Testis (tissue), 3 donors: ENCODE data around the gene CLPTM1L. TPM values are rescaled to one million over a fixed set of nuclear protein-coding genes. Genes with fewer than 3 reads are reported as not detected.
"Not testable (repeated sequence)": the region's sequence is repeated elsewhere in the genome, so short reads cannot be mapped to it uniquely, and the experiment has no call there.

Experiments used
- DNase-seq: peaks from one replicate; pipeline ENCODE4 v3.0.0-alpha.2; 2019
- H3K27ac ChIP-seq, 2 donors: fragments of 200-600 bp; sonication (generic); one replicate each; pipeline ENCODE4 v1.5.1; 2019
- H3K27me3 ChIP-seq: fragments of 200-600 bp; sonication (generic); one replicate; pipeline ENCODE4 v1.5.1; 2019
- H3K36me3 ChIP-seq: fragments of 200-600 bp; sonication (generic); one replicate; pipeline ENCODE4 v1.5.1; 2017; ENCODE audit warnings: low read depth; ENCODE audit errors: missing control alignments
- H3K4me1 ChIP-seq: fragments of 200-600 bp; sonication (generic); one replicate; pipeline ENCODE4 v1.5.1; 2019
- H3K4me3 ChIP-seq, 2 donors: fragments of 200-600 bp; sonication (generic); one replicate each; pipeline ENCODE4 v1.5.1; 2017 to 2019
- H3K9me3 ChIP-seq: fragments of 200-600 bp; sonication (generic); one replicate; pipeline ENCODE4 v1.5.1; 2017
- POLR2A ChIP-seq: fragments of 450-650 bp; IDR thresholded peaks from one replicate; pipeline ENCODE4 v1.6.1; 2017; ENCODE audit warnings: antibody characterized with exemption, mild to moderate bottlenecking, moderate library complexity
- WGBS, 2 donors: methylation state at CpG; one replicate each; pipeline ENCODE4 v1.1.5; 2018; 5-methylcytosine and 5-hydroxymethylcytosine counted together
- intact Hi-C: fragments of 100-400 bp; cut with DNase I; formaldehyde crosslinking; loops from one replicate; pipeline ENCODE4 v1.15.1; 2023; ENCODE audit warnings: low total_unique reads
- polyA plus RNA-seq: library from polyadenylated mRNA; stranded (reverse); fragments of 350-450 nt; fragmentation: Illumina TruSeq; extraction: RNeasy Lipid Tissue Mini Kit (QIAGEN cat#74804); gene quantifications from one replicate; pipeline ENCODE4 v1.2.3, GENCODE V29; 2014; ENCODE audit warnings: low read depth, low replicate concordance; ENCODE audit not compliant: insufficient read depth
- total RNA-seq, 2 donors: library from RNA; depleted of rRNA; stranded (reverse); fragments of >200 nt; gene quantifications; one replicate each; pipeline ENCODE4 v1.2.3, GENCODE V29; 2016
- TF ChIP-seq, protein P1 (sequence below), 3 experiments: fragments of 450-650 bp in 2 of 3; fragments of 200-600 bp in 1 of 3; sonication (generic) in 1 of 3; IDR thresholded peaks; one replicate each; pipeline ENCODE4 v1.5.1; 2016 to 2019; ENCODE audit warnings: antibody characterized with exemption in 3 of 3, mild to moderate bottlenecking in 2 of 3, moderate library complexity in 1 of 3

CLPTM1L gene
- total and polyA plus RNA-seq, 3 donors from 2014 or later, result 148 to 170 (median 150) TPM

GRCh38 chr5:1329111-1329579 lies 15.8 kb downstream of the CLPTM1L start:
- no peaks in the 10 kb centered on the region for H3K27me3 ChIP-seq
- intact Hi-C loops, result no loop called here
- no peaks in the 10 kb centered on the region for H3K36me3 ChIP-seq
- no peak for DNase-seq
- H3K9me3 ChIP-seq, result no peaks in the 10 kb centered on the region
- no peak overlapping the region for H3K27ac ChIP-seq
- no peak for TF ChIP-seq POLR2A
- TF ChIP-seq, protein P1, sequence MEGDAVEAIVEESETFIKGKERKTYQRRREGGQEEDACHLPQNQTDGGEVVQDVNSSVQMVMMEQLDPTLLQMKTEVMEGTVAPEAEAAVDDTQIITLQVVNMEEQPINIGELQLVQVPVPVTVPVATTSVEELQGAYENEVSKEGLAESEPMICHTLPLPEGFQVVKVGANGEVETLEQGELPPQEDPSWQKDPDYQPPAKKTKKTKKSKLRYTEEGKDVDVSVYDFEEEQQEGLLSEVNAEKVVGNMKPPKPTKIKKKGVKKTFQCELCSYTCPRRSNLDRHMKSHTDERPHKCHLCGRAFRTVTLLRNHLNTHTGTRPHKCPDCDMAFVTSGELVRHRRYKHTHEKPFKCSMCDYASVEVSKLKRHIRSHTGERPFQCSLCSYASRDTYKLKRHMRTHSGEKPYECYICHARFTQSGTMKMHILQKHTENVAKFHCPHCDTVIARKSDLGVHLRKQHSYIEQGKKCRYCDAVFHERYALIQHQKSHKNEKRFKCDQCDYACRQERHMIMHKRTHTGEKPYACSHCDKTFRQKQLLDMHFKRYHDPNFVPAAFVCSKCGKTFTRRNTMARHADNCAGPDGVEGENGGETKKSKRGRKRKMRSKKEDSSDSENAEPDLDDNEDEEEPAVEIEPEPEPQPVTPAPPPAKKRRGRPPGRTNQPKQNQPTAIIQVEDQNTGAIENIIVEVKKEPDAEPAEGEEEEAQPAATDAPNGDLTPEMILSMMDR (IDR thresholded peaks at IDR 0.05), result no peak
- WGBS, 2 donors, result 97% methylated on average over 9 of the region's 9 CpGs
- no peak overlapping the region for H3K4me3 ChIP-seq
- H3K4me1 ChIP-seq, result peaks cover 20% of the 10 kb centered on the region

- peaks cover 20% of the 10 kb centered on the region for H3K4me1 ChIP-seq
- intact Hi-C loops, H3K9me3 ChIP-seq, H3K4me3 ChIP-seq, H3K36me3 ChIP-seq, H3K27me3 ChIP-seq, H3K27ac ChIP-seq, DNase-seq: not testable (repeated sequence)
- WGBS, 2 donors, result 56 to 69% methylated on average over 5 to 7 of the region's 7 CpGs
Observed at GRCh38 chr5:1328237-1329110, 16.4 kb downstream of the CLPTM1L start.

DNA sequence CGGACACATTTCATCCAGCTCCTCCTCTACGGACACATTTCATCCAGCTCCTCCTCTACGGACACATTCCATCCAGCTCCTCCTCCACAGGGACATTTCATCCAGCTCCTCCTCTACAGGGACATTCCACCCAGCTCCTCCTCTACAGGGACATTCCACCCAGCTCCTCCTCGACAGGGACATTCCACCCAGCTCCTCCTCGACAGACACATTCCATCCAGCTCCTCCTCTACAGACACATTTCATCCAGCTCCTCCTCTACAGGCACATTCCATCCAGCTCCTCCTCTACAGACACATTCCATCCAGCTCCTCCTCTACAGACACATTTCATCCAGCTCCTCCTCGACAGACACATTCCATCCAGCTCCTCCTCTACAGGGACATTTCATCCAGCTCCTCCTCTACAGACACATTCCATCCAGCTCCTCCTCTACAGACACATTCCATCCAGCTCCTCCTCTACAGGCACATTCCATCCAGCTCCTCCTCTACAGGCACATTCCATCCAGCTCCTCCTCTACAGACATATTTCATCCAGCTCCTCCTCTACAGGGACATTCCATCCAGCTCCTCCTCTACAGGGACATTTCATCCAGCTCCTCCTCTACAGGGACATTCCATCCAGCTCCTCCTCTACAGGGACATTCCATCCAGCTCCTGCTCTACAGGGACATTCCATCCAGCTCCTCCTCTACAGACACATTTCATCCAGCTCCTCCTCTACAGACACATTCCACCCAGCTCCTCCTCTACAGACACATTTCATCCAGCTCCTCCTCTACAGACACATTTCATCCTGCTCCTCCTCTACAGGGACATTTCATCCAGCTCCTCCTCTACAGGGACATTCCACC lies 17.8 kb downstream of the CLPTM1L start:
- H3K27me3 ChIP-seq, intact Hi-C loops, H3K9me3 ChIP-seq, H3K4me3 ChIP-seq, H3K36me3 ChIP-seq, H3K27ac ChIP-seq: not testable (repeated sequence)
- whole genome bisulfite sequencing, 2 donors, result 43 to 59% methylated on average over 6 of the region's 6 CpGs
- DNase-seq, result peak; percentile 31
- H3K4me1 ChIP-seq, result peaks cover 20% of the 10 kb centered on the region

DNA sequence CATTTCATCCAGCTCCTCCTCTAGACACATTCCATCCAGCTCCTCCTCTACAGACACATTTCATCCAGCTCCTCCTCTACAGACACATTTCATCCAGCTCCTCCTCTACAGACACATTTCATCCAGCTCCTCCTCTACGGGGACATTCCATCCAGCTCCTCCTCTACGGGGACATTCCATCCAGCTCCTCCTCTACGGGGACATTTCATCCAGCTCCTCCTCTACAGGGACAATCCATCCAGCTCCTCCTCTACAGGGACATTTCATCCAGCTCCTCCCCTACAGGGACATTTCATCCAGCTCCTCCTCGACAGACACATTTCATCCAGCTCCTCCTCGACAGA lies 18.4 kb downstream of the CLPTM1L start:
- H3K4me1 ChIP-seq, result peaks cover 20% of the 10 kb centered on the region
- H3K9me3 ChIP-seq, H3K36me3 ChIP-seq, intact Hi-C loops, H3K4me3 ChIP-seq, H3K27me3 ChIP-seq, H3K27ac ChIP-seq: not testable (repeated sequence)
- WGBS, 2 donors, result 58% methylated on average over 5 of the region's 5 CpGs
- peak; percentile 18 for DNase-seq

DNA sequence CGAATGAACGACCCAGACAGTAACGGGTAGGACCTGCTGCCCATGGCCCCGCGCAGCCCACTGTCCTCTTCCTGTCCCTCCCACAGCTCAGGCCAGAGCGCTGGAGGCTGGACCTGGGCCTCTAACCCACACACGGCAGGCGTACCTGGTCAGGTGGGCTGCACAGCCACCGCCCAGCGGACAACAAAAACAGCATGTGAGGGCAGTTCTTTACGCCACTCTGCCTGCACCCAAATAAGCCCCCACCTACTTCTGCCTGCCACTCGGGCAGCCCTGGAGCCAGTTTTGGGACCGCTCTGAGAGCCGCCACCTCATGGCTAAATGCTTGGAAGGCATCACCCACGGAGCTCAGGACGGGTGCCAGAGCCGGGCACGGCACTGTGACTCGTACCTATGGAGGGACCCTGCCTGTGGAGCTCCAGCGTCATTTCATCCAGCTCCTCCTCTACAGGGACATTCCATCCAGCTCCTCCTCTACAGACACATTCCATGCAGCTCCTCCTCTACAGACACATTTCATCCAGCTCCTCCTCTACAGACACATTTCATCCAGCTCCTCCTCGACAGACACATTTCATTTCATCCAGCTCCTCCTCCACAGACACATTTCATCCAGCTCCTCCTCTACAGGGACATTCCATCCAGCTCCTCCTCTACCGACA lies 18.9 kb downstream of the CLPTM1L start:
- WGBS, 2 donors, result 85 to 86% methylated on average over 16 to 22 of the region's 22 CpGs
- peaks cover 17% of the 10 kb centered on the region for H3K4me1 ChIP-seq
- DNase-seq, result peak; percentile 18
- H3K4me3 ChIP-seq, result no peak overlapping the region
- TF ChIP-seq, protein P1 (IDR thresholded peaks at IDR 0.05), result no peak
- no peak for TF ChIP-seq POLR2A
- no peaks in the 10 kb centered on the region for H3K9me3 ChIP-seq
- intact Hi-C loops, result no loop called here
- no peaks in the 10 kb centered on the region for H3K27me3 ChIP-seq
- no peaks in the 10 kb centered on the region for H3K36me3 ChIP-seq
- no peak overlapping the region for H3K27ac ChIP-seq

- Histone ChIP-seq H3K27me3 (no peaks in the 10 kb centered on the region), H3K4me1 (peaks cover 12% of the 10 kb centered on the region), H3K4me3 (no peak overlapping the region), H3K9me3 (no peaks in the 10 kb centered on the region), H3K27ac (no peak overlapping the region), H3K36me3 (no peaks in the 10 kb centered on the region)
- DNase-seq, result peak; percentile 12
- TF ChIP-seq, protein P1 (IDR thresholded peaks at IDR 0.05), result no peak
- TF ChIP-seq POLR2A, result no peak
- intact Hi-C loops, result no loop called here
- 92 to 100% methylated on average over 1 to 17 of the region's 17 CpGs for WGBS, 2 donors
Observed at GRCh38 chr5:1325191-1325741, 19.6 kb downstream of the CLPTM1L start.
